SK-N-SH treated with all-trans-retinoic acid at 6 μM for 48 hours (cell line): ENCODE results near the gene PRKACB.

ENCODE experiments used
- ATAC-seq: fragments of 200-7000 bp; cut with Tn5 transposase; 3 replicates; pipeline ENCODE4 v1.9.1; 2020; ENCODE audit warnings: mild to moderate bottlenecking, moderate library complexity
- ARNTL ChIP-seq: fragments of 450-650 bp; formaldehyde crosslinking; IDR thresholded peaks from 2 replicates; pipeline ENCODE4 v1.5.0; 2020; ENCODE audit warnings: low read depth, mild to moderate bottlenecking, moderate library complexity, borderline replicate concordance
- CREB5 ChIP-seq: fragments of 250-450 bp; sonication (Bioruptor Pico); IDR thresholded peaks from 2 replicates; pipeline ENCODE4 v1.5.1; 2020; ENCODE audit warnings: low read depth, mild to moderate bottlenecking, moderate library complexity
- CSRNP3 ChIP-seq: fragments of 250-450 bp; sonication (Bioruptor Pico); IDR thresholded peaks from 2 replicates; pipeline ENCODE4 v1.5.1; 2021; ENCODE audit warnings: mild to moderate bottlenecking, moderate library complexity
- ESRRG ChIP-seq: fragments of 250-450 bp; sonication (Bioruptor Pico); IDR thresholded peaks from 2 replicates; pipeline ENCODE4 v1.6.1; 2021; ENCODE audit warnings: mild to moderate bottlenecking
- GLIS3 ChIP-seq: fragments of 250-450 bp; sonication (Bioruptor Pico); IDR thresholded peaks from 2 replicates; pipeline ENCODE4 v1.5.0; 2020; ENCODE audit warnings: mild to moderate bottlenecking, moderate library complexity
- ISL1 ChIP-seq: fragments of 250-450 bp; sonication (Bioruptor Pico); IDR thresholded peaks from 2 replicates; pipeline ENCODE4 v2.1.2; 2022; ENCODE audit warnings: mild to moderate bottlenecking, moderate library complexity
- PATZ1 ChIP-seq: fragments of 250-450 bp; sonication (Bioruptor Pico); IDR thresholded peaks from 2 replicates; pipeline ENCODE4 v1.8.0; 2020; ENCODE audit warnings: mild to moderate bottlenecking, moderate library complexity, borderline replicate concordance
- RARB ChIP-seq: fragments of 250-450 bp; sonication (Bioruptor Pico); IDR thresholded peaks from 2 replicates; pipeline ENCODE4 v1.8.0; 2021; ENCODE audit warnings: mild to moderate bottlenecking, moderate library complexity
- TOX ChIP-seq: fragments of 250-450 bp; sonication (Bioruptor Pico); IDR thresholded peaks from 2 replicates; pipeline ENCODE4 v1.8.0; 2021; ENCODE audit warnings: mild to moderate bottlenecking, moderate library complexity, borderline replicate concordance
- ZC3H10 ChIP-seq: fragments of 250-450 bp; sonication (Bioruptor Pico); IDR thresholded peaks from 2 replicates; pipeline ENCODE4 v1.5.1; 2021; ENCODE audit warnings: mild to moderate bottlenecking, moderate library complexity
- ZFP30 ChIP-seq: fragments of 450-650 bp; formaldehyde crosslinking; IDR thresholded peaks from 2 replicates; pipeline ENCODE4 v1.5.0; 2022; ENCODE audit warnings: mild to moderate bottlenecking, moderate library complexity
- ZNF70 ChIP-seq: fragments of 450-650 bp; formaldehyde crosslinking; IDR thresholded peaks from 2 replicates; pipeline ENCODE4 v1.5.0; 2020; ENCODE audit warnings: mild to moderate bottlenecking, moderate library complexity
- ZNF8 ChIP-seq: fragments of 450-650 bp; formaldehyde crosslinking; IDR thresholded peaks from 2 replicates; pipeline ENCODE4 v1.5.0; 2020; ENCODE audit warnings: mild to moderate bottlenecking, moderate library complexity
- TF ChIP-seq, protein P1 (sequence below): fragments of 250-450 bp; sonication (Bioruptor Pico); IDR thresholded peaks from 2 replicates; pipeline ENCODE4 v1.5.0; 2020; ENCODE audit warnings: mild to moderate bottlenecking, moderate library complexity
- TF ChIP-seq, protein P2 (sequence below): fragments of 250-450 bp; sonication (Bioruptor Pico); IDR thresholded peaks from 2 replicates; pipeline ENCODE4 v1.8.0; 2021; ENCODE audit warnings: low read depth, mild to moderate bottlenecking, moderate library complexity, borderline replicate concordance

PRKACB gene

DNA sequence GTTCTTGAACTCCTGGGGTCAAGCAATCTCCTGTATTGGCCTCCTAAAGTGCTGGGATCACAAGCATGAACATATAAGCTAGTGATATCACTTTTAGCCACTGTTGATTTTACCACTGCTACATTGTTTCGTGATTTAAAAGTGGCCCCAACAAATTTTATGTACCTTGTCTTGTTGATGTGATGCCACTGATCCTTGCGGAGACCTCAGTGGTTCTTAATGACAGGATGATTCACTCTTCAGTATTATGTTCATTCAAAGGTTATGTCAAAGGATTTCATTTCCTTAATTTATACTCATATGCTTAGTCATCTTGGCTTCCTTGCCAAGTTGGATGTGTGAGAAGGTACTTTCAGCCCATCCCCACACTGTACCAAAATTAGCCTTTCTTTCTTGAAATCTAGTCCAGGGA, 12.1 kb downstream of the PRKACB start:
- ATAC-seq = peak; percentile 95
- peak; percentile 82 for TF ChIP-seq ISL1 (CRISPR knock-in tag)
- TF ChIP-seq TOX = peak; percentile 87; the same call in 1 of the 2 replicates
- TF ChIP-seq ESRRG (CRISPR knock-in tag) = no peak
- TF ChIP-seq ZFP30 = no peak
- no peak for TF ChIP-seq CSRNP3
- no peak for TF ChIP-seq ARNTL
- no peak for TF ChIP-seq RARB (CRISPR knock-in tag)
- TF ChIP-seq ZC3H10 = peak; percentile 94
- no peak for TF ChIP-seq GLIS3 (CRISPR knock-in tag)
- TF ChIP-seq, protein P1, sequence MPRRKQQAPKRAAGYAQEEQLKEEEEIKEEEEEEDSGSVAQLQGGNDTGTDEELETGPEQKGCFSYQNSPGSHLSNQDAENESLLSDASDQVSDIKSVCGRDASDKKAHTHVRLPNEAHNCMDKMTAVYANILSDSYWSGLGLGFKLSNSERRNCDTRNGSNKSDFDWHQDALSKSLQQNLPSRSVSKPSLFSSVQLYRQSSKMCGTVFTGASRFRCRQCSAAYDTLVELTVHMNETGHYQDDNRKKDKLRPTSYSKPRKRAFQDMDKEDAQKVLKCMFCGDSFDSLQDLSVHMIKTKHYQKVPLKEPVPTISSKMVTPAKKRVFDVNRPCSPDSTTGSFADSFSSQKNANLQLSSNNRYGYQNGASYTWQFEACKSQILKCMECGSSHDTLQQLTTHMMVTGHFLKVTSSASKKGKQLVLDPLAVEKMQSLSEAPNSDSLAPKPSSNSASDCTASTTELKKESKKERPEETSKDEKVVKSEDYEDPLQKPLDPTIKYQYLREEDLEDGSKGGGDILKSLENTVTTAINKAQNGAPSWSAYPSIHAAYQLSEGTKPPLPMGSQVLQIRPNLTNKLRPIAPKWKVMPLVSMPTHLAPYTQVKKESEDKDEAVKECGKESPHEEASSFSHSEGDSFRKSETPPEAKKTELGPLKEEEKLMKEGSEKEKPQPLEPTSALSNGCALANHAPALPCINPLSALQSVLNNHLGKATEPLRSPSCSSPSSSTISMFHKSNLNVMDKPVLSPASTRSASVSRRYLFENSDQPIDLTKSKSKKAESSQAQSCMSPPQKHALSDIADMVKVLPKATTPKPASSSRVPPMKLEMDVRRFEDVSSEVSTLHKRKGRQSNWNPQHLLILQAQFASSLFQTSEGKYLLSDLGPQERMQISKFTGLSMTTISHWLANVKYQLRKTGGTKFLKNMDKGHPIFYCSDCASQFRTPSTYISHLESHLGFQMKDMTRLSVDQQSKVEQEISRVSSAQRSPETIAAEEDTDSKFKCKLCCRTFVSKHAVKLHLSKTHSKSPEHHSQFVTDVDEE (CRISPR knock-in tag) = no peak
- TF ChIP-seq PATZ1 = peak; percentile 27; the same call in 1 of the 2 replicates
- no peak for TF ChIP-seq CREB5

DNA sequence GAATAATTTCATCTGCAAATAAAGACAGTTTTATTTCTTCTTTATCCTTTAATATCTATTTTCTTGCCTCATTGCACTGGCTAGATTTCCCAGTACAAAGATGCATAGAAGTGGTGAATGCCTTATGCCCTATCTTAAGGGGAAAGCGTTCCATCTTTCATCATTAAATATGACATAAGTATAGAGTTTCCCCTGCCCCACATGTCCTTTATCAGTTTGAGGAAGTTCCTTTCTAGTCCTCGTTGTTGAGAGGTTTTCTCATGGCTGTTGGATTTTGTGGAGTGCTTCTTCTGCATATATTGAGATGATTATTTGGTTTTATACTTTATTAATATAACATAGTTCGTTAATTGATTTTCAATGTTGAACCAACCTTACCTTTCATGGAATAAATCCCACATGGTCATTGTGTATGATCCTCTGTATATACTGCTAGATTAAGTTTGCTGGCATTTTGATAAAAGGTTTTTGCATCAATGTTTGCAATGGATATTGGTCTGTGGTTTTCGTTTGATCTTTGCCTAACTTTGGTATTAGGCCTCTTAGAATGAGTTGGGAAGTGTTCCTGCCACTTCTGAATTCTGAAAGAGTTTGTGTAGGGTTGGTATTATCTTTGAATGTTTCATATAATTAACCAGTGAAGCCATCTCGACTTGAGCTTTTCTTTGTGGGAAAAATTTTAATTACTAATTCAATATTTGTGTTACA, 15.6 kb downstream of the PRKACB start:
- TF ChIP-seq, protein P1 (CRISPR knock-in tag) = no peak
- TF ChIP-seq GLIS3 (CRISPR knock-in tag) (no peak), ZNF8 (CRISPR knock-in tag) (no peak)
- no peak for ATAC-seq

DNA sequence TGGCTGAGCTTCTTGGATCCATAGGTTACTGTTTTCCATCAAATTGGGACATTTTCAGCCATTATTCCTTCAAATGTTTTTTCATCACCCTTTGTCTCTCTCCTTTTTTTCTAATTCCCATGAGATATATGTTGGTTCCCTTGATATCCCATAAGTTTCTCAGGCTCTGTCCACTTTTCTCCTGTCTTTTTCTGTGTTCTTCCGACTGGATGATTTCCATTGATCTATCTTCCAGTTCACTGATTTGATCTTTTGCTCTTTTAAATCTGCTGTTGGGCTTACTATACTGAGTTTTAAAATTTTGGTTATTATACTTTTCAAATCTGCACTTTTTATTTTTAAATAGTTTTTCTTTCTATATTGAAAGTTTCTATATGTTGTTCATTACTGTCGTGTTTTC, 18.2 kb downstream of the PRKACB start:
- no peak for TF ChIP-seq ZNF70 (CRISPR knock-in tag)
- peak; percentile 79 for TF ChIP-seq ZFP30
- TF ChIP-seq, protein P2, sequence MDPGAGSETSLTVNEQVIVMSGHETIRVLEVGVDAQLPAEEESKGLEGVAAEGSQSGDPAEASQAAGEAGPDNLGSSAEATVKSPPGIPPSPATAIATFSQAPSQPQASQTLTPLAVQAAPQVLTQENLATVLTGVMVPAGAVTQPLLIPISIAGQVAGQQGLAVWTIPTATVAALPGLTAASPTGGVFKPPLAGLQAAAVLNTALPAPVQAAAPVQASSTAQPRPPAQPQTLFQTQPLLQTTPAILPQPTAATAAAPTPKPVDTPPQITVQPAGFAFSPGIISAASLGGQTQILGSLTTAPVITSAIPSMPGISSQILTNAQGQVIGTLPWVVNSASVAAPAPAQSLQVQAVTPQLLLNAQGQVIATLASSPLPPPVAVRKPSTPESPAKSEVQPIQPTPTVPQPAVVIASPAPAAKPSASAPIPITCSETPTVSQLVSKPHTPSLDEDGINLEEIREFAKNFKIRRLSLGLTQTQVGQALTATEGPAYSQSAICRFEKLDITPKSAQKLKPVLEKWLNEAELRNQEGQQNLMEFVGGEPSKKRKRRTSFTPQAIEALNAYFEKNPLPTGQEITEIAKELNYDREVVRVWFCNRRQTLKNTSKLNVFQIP (CRISPR knock-in tag) = no peak
- no peak for TF ChIP-seq ARNTL
- TF ChIP-seq CSRNP3 = no peak
- ATAC-seq = no peak
